ENCODE measurements around the gene MAGEA6.
"Not testable (repeated sequence)": the region's sequence is repeated elsewhere in the genome, so short reads cannot be mapped to it uniquely, and the experiment has no call there.

The MAGEA6 gene

DNA sequence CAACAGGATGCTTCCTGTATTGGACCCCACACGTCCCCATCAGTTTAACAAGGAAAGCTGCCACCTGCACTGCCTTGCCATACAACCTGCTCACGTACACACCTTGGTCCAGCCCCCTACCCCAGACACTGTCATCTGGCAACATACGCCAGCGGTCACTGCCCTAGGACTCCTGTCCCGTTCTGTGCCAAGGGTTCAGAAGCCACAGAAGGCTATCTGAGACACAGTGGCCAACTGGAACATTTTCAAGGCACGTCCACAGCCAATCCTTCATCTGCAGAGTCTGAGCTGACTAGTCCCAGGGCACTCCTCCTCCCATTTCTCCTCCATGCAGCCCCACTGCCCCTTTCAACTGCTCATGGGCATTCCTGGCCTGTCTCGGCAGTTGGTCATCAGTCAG lies 7.9 kb downstream of the MAGEA6 start:
- H3K27me3 ChIP-seq (ENCODE audit: control insufficient read depth, insufficient read depth, low read length); H3K4me3 ChIP-seq (ENCODE audit: low read depth, low read length); H3K4me1 ChIP-seq (ENCODE audit: control insufficient read depth, insufficient read depth, low read length); H3K27ac ChIP-seq (ENCODE audit: low read depth, low read length); H3K9ac ChIP-seq (ENCODE audit: low read length); H3K9me3 ChIP-seq (ENCODE audit: control insufficient read depth, insufficient read depth, low read depth, low read length); H3K36me3 ChIP-seq (ENCODE audit: control insufficient read depth, insufficient read depth, low read length): not testable (repeated sequence)

DNA sequence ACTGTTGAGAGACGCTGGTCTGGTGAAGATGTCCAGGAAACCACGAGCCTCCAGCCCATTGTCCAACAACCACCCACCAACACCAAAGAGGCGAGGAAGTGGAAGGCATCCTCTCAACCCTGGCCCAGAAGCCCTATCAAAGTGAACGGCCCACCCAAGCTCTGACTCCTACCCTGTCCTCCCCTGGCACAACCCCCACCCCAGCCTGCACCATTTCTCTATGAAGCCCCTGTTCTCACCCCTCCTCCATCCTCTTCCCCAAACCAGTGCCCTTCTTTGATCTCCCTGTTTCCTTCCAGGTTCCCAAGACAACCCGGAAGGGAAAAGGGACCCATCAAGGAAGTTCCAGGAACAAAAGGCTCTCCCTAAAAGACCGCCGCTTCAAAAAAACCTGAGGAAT lies 9.9 kb downstream of the MAGEA6 start:
- not testable (repeated sequence) for H3K9ac ChIP-seq (ENCODE audit: low read length); H3K36me3 ChIP-seq (ENCODE audit: control insufficient read depth, insufficient read depth, low read length); H3K4me1 ChIP-seq (ENCODE audit: control insufficient read depth, insufficient read depth, low read length); H3K4me3 ChIP-seq (ENCODE audit: low read depth, low read length); H3K27me3 ChIP-seq (ENCODE audit: control insufficient read depth, insufficient read depth, low read length); H3K27ac ChIP-seq (ENCODE audit: low read depth, low read length); H3K9me3 ChIP-seq (ENCODE audit: control insufficient read depth, insufficient read depth, low read depth, low read length)

DNA sequence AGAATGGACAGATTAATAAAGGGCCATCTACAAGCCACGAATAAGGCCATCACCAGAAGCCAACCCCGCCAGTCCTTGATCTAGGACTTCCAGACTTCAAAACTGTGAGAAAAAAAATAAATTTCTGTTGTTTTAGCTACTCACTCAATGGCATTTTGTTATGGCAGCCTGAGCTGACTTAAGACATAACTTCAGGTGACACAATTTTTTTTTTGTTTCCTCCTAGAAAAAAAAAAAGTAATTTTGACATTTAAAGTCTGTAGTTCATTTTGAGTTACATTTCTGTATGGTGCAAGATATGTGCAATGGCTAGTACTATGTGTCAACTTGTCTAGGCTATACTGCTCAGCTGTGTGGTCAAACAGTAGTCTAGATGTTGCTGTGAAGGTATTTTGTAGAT lies 10.6 kb downstream of the MAGEA6 start, which contains the start of gene CSAG3:
CSAG3 (plus strand) TSS at position 301 of the 400 bp plus-strand sequence.
- H3K4me3 ChIP-seq (ENCODE audit: low read depth, low read length); H3K9me3 ChIP-seq (ENCODE audit: control insufficient read depth, insufficient read depth, low read depth, low read length); H3K36me3 ChIP-seq (ENCODE audit: control insufficient read depth, insufficient read depth, low read length); H3K4me1 ChIP-seq (ENCODE audit: control insufficient read depth, insufficient read depth, low read length); H3K27me3 ChIP-seq (ENCODE audit: control insufficient read depth, insufficient read depth, low read length); H3K27ac ChIP-seq (ENCODE audit: low read depth, low read length); H3K9ac ChIP-seq (ENCODE audit: low read length): not testable (repeated sequence)

DNA sequence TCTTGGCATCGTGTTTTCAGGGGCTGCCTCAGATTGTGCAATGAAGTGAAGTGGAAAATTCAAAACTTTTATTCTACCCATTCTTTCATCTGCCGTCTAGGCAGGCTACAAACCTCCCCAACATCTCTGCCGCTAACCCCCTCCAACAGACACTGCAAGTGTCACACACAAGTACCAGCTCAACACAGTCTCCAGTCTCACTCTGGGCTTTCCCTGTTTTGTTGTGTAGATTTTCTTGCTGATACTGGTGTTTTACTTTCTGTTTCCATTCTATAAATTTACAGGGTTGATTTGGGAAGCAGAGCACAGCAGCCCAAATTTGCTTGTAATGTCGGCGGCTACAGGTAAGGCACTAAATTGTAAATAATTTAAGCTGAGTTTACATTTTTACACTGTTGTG lies 14.6 kb downstream of the MAGEA6 start:
- H3K36me3 ChIP-seq (ENCODE audit: control insufficient read depth, insufficient read depth, low read length); H3K27ac ChIP-seq (ENCODE audit: low read depth, low read length); H3K4me3 ChIP-seq (ENCODE audit: low read depth, low read length); H3K9me3 ChIP-seq (ENCODE audit: control insufficient read depth, insufficient read depth, low read depth, low read length); H3K9ac ChIP-seq (ENCODE audit: low read length); H3K27me3 ChIP-seq (ENCODE audit: control insufficient read depth, insufficient read depth, low read length); H3K4me1 ChIP-seq (ENCODE audit: control insufficient read depth, insufficient read depth, low read length): not testable (repeated sequence)

DNA sequence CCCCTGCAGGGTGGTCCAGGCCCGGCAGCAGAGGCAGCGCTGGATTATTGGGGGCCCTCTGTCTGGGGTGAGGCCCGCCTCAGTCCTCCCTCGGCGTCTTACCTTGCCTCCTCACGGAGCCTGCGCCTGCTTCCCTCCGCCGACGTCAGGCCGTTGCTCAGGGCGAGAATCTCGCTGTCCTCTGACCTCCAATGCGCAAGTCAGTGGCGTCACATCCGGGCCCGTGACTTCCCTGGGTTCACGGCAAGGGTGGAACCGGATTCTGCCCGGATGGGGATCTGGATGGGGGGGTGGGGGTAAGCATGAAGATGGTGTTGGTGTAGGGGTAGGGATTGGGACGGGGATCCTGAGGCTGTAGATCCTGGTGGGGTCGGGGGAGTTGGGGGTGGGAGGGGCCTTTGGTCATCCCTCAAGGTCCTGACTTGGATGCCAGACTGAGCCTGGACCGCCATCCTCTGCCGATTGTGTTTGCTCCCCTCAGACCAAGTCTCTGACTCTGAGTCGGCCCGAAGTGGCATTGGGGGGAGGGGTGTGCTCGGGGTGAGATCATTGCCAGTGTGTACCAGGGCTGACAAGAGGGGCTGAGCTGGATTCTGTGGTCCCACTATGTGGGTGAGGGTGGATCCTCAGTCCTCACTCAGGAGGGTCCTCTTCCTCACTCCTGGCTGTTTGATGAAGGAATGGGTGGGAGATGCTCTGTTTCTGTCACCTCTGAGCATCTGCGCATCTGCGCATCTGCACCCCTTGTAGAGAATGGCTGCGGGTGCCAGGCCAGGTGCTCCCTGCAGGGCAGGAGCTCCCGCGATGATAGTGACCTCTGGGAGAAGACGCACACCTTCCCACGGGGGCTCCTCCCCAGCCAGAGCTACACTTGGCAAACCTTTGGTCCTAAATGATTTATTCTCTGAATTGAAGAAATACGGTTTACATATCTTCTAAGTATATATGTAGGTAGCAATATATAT lies 15.5 kb downstream of the MAGEA6 start, which contains the start of gene MAGEA2:
MAGEA2 (minus strand) TSS at position 157 of the 965 bp plus-strand sequence. CDS start 2,479 bp downstream, outside the sequence.
- not testable (repeated sequence) for H3K4me1 ChIP-seq (ENCODE audit: control insufficient read depth, insufficient read depth, low read length); H3K4me3 ChIP-seq (ENCODE audit: low read depth, low read length); H3K9ac ChIP-seq (ENCODE audit: low read length); H3K27ac ChIP-seq (ENCODE audit: low read depth, low read length); H3K36me3 ChIP-seq (ENCODE audit: control insufficient read depth, insufficient read depth, low read length); H3K27me3 ChIP-seq (ENCODE audit: control insufficient read depth, insufficient read depth, low read length); H3K9me3 ChIP-seq (ENCODE audit: control insufficient read depth, insufficient read depth, low read depth, low read length)

DNA sequence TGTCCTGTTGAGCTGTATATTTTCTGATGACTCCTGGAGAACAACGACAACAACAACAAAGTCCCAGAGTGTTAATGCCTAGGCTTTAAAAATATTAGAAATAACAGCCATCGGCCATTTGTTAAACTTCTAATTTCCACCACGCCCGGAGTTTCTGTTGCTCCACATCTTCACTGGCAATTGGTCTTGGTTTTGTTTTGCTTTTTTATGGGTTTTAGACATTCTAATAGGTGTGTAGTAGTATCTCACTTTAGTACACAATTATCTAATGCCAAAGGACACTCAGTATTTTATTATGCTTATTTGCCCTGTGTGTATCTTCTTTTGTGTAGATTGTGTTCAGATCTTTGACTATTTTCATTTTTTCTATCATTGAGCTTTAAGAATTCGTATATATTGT lies 30.9 kb downstream of the MAGEA6 start:
- no peaks in the 10 kb centered on the region for H3K27me3 ChIP-seq (ENCODE audit: control insufficient read depth, insufficient read depth, low read length)
- no peaks in the 10 kb centered on the region for H3K36me3 ChIP-seq (ENCODE audit: control insufficient read depth, insufficient read depth, low read length)
- no peak overlapping the region for H3K9ac ChIP-seq (ENCODE audit: low read length)
- H3K4me3 ChIP-seq (ENCODE audit: low read depth, low read length) = no peak overlapping the region
- H3K9me3 ChIP-seq (ENCODE audit: control insufficient read depth, insufficient read depth, low read depth, low read length) = peaks cover 13% of the 10 kb centered on the region; the same call in 1 of the 2 replicates
- H3K27ac ChIP-seq (ENCODE audit: low read depth, low read length) = no peak overlapping the region
- H3K4me1 ChIP-seq (ENCODE audit: control insufficient read depth, insufficient read depth, low read length) = no peaks in the 10 kb centered on the region

DNA sequence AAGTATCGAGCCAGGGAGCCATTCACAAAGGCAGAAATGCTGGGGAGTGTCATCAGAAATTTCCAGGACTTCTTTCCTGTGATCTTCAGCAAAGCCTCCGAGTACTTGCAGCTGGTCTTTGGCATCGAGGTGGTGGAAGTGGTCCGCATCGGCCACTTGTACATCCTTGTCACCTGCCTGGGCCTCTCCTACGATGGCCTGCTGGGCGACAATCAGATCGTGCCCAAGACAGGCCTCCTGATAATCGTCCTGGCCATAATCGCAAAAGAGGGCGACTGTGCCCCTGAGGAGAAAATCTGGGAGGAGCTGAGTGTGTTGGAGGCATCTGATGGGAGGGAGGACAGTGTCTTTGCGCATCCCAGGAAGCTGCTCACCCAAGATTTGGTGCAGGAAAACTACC lies 33.0 kb downstream of the MAGEA6 start:
- not testable (repeated sequence) for H3K9ac ChIP-seq (ENCODE audit: low read length); H3K36me3 ChIP-seq (ENCODE audit: control insufficient read depth, insufficient read depth, low read length); H3K27me3 ChIP-seq (ENCODE audit: control insufficient read depth, insufficient read depth, low read length); H3K4me1 ChIP-seq (ENCODE audit: control insufficient read depth, insufficient read depth, low read length); H3K4me3 ChIP-seq (ENCODE audit: low read depth, low read length); H3K27ac ChIP-seq (ENCODE audit: low read depth, low read length)
- peaks cover 12% of the 10 kb centered on the region; the same call in 1 of the 2 replicates for H3K9me3 ChIP-seq (ENCODE audit: control insufficient read depth, insufficient read depth, low read depth, low read length)

DNA sequence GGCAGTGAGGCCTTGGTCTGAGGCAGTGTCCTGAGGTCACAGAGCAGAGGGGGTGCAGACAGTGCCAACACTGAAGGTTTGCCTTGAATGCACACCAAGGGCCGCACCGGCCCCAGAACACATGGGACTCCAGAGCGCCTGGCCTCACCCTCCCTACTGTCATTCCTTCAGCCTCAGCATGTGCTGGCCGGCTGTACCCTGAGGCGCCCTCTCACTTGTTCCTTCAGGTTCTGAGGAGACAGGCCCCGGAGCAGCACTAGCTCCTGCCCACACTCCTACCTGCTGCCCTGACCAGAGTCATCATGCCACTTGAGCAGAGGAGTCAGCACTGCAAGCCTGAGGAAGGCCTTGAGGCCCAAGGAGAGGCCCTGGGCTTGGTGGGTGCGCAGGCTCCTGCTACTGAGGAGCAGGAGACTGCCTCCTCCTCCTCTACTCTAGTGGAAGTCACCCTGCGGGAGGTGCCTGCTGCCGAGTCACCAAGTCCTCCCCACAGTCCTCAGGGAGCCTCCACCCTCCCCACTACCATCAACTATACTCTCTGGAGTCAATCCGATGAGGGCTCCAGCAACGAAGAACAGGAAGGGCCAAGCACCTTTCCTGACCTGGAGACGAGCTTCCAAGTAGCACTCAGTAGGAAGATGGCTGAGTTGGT lies 33.5 kb downstream of the MAGEA6 start:
- Histone ChIP-seq H3K4me3 (ENCODE audit: low read depth, low read length) (no peak overlapping the region), H3K4me1 (ENCODE audit: control insufficient read depth, insufficient read depth, low read length) (no peaks in the 10 kb centered on the region), H3K36me3 (ENCODE audit: control insufficient read depth, insufficient read depth, low read length) (no peaks in the 10 kb centered on the region), H3K9me3 (ENCODE audit: control insufficient read depth, insufficient read depth, low read depth, low read length) (peaks cover 12% of the 10 kb centered on the region; the same call in 1 of the 2 replicates), H3K27me3 (ENCODE audit: control insufficient read depth, insufficient read depth, low read length) (no peaks in the 10 kb centered on the region), H3K27ac (ENCODE audit: low read depth, low read length) (no peak overlapping the region), H3K9ac (ENCODE audit: low read length) (no peak overlapping the region)

DNA sequence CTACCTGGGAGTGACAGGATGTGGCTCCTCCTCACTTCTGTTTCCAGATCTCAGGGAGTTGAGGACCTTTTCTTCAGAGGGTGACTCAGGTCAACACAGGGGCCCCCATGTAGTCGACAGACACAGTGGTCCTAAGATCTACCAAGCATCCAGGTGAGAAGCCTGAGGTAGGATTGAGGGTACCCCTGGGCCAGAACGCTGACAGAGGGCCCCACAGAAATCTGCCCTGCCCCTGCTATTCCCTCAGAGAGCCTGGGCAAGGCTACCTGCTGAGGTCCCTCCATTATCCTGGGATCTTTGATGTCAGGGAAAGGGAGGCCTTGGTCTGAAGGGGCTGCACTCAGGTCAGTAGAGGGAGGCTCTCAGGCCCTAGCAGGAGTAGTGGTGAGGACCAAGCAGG lies 34.4 kb downstream of the MAGEA6 start:
- Histone ChIP-seq H3K27ac (ENCODE audit: low read depth, low read length) (no peak overlapping the region), H3K36me3 (ENCODE audit: control insufficient read depth, insufficient read depth, low read length) (no peaks in the 10 kb centered on the region), H3K9ac (ENCODE audit: low read length) (no peak overlapping the region), H3K27me3 (ENCODE audit: control insufficient read depth, insufficient read depth, low read length) (no peaks in the 10 kb centered on the region), H3K4me3 (ENCODE audit: low read depth, low read length) (no peak overlapping the region), H3K4me1 (ENCODE audit: control insufficient read depth, insufficient read depth, low read length) (no peaks in the 10 kb centered on the region), H3K9me3 (ENCODE audit: control insufficient read depth, insufficient read depth, low read depth, low read length) (peaks cover 12% of the 10 kb centered on the region; the same call in 1 of the 2 replicates)

DNA sequence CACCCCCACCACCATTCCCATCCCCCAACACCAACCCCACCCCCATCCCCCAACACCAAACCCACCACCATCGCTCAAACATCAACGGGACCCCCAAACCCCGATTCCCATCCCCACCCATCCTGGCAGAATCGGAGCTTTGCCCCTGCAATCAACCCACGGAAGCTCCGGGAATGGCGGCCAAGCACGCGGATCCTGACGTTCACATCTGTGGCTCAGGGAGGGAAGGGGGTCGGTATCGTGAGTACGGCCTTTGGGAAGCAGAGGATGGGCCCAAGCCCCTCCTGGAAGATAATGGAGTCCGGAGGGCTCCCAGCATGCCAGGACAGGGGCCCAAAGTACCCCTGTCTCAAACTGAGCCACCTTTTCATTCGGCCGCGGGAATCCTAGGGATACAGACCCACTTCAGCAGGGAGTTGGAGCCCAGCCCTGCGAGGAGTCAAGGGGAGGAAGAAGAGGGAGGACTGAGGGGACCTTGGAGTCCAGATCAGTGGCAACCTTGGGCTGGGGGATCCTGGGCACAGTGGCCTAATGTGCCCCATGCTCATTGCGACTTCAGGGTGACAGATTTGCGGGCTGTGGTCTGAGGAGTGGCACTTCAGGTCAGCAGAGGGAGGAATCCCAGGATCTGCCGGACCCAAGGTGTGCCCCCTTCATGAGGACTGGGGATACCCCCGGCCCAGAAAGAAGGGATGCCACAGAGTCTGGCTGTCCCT lies 35.2 kb downstream of the MAGEA6 start:
- peaks cover 12% of the 10 kb centered on the region; the same call in 1 of the 2 replicates for H3K9me3 ChIP-seq (ENCODE audit: control insufficient read depth, insufficient read depth, low read depth, low read length)
- H3K9ac ChIP-seq (ENCODE audit: low read length); H3K27ac ChIP-seq (ENCODE audit: low read depth, low read length); H3K4me3 ChIP-seq (ENCODE audit: low read depth, low read length); H3K4me1 ChIP-seq (ENCODE audit: control insufficient read depth, insufficient read depth, low read length); H3K36me3 ChIP-seq (ENCODE audit: control insufficient read depth, insufficient read depth, low read length); H3K27me3 ChIP-seq (ENCODE audit: control insufficient read depth, insufficient read depth, low read length): not testable (repeated sequence)

Measured in HUES6 (cell line).